IPS-18c (cell line): ENCODE results near the gene MYBPC3.
"Not testable (repeated sequence)": the region's sequence is repeated elsewhere in the genome, so short reads cannot be mapped to it uniquely, and the experiment has no call there.

ENCODE experiments used
- H3K4me3 ChIP-seq: 2 replicates; pipeline ENCODE4 v1.7.0; 2013; ENCODE audit warnings: low read depth, mild to moderate bottlenecking, low read length, moderate library complexity; ENCODE audit not compliant: insufficient read depth
- H3K9me3 ChIP-seq: one replicate; pipeline ENCODE4 v1.6.1; 2013; ENCODE audit warnings: mild to moderate bottlenecking, low read length, moderate library complexity; ENCODE audit not compliant: control insufficient read depth, insufficient read depth

MYBPC3 gene

DNA sequence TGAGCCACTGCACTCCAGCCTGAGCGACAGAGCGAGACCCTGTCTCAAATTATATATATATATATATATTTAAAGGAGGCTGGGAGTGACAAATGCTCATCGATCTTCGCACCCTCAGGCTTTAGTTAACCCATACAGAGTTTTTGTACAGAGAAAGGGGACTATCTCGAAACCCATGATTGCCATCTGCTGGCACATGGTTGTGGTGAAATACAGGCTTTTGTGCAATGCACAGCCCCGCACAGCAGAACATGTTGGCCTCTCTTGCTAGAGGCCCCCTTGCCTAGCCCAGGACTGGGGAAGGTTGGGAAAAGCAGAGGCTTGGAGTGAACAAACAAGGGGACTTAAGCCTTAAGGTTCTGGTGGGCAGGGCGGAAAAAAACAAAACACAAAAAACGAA is 3.6 kb downstream of the MYBPC3 start:
- H3K4me3 ChIP-seq: no peak overlapping the region
- no peaks in the 10 kb centered on the region for H3K9me3 ChIP-seq

DNA sequence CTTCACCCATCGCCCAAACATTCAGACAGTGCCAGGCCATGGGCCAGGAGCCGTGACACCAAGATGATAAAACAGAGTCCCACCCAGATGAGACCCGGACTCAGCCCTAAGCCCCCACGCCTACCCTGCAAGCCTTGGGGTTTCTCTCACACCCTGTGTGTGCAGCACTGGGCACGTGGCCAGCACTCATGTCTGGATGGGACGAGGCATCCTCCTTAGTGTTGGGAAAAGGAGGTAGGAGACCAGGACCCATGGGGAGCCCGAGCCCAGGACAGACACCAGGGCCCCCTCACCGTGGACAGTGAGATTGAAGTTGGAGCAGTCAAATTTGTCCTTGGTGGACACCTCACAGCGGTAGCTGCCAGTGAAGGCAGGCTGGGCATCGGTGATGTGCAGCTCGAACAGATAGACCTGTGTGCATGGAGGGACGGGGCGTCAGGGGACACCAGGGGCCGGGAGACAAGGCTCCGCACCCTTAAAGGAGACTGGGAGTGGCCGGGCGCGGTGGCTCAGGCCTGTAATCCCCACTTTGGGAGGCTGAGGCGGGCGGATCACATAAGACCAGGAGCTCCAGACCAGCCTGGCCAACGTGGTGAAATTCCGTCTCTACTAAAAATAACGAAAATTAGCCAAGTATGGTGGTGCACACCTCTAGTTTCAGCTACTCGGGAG is 4.2 kb downstream of the MYBPC3 start:
- Histone ChIP-seq H3K9me3 (no peaks in the 10 kb centered on the region), H3K4me3 (no peak overlapping the region)

DNA sequence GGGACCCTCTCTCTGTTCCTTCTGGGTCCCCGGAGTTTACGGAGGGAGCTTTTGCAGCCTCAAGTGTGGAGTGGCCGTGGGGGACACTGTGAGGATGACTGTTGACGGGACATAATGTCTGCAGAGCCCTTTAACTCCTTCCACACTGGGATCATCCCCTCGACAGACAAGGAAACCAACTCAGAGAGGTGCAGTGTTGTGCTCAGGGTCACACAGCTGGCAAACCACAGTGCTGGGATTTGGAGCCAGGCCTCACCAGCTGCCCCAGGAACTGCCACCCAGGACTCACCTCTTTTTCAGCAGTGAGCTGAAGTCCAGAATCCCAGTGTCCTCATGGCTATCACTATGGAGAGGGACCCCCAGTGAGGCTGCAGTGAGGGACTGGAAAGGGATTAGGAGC is 5.4 kb downstream of the MYBPC3 start:
- no peaks in the 10 kb centered on the region for H3K9me3 ChIP-seq
- no peak overlapping the region for H3K4me3 ChIP-seq

DNA sequence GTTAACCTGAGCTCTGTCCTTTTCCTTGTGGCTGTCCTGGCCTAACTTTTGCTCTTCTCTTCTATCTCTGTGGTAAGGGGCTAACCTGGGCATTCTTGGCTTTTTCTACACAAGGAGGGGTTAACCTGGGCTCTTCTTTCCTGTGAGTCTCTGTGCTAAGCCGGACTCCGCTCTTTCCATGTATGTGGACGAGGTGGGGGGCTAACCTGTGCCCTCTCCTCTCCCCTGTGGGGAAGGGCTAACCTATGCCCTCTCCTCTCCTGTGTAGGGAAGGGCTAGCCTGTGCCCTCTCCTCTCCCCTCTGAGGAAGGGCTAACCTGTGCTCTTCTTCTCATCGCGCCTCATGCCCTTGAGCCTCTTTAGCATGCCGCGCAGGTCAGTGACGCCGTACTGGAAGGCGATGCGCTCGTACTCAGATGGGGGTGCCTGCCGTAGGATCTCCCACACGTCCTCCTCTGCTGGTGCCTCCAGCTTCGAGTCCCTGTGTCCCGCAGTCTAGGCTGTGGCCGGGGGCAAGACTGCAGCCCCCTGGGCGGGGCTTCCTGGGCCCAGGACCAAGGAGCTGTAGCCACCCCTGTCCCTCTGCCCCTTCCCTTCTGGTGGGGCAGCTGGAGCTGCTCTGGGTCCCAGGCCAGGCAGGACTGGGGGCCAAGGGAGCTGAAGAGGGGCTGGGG is 6.5 kb downstream of the MYBPC3 start:
- Histone ChIP-seq H3K4me3 (no peak overlapping the region), H3K9me3 (no peaks in the 10 kb centered on the region)

DNA sequence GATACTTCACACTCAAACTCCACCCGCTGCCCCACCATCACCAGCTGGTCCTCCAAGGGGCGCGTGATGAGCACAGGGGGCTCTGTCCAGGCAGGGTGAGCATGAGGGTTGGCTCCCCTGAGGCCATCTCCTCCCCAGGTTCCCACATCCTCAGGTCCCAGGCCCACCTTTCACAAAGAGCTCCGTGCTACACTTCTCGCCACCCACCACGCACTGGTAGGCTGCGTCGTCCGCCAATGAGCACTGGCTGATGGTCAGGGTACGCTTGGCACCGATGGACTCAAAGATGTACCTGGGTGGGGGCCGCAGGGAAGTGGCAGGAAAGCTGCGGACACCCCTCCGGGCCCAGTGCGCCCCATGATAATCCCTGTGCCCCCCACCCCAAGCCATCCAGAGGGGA is 9.6 kb downstream of the MYBPC3 start:
- Histone ChIP-seq H3K9me3 (no peaks in the 10 kb centered on the region), H3K4me3 (no peak overlapping the region)

DNA sequence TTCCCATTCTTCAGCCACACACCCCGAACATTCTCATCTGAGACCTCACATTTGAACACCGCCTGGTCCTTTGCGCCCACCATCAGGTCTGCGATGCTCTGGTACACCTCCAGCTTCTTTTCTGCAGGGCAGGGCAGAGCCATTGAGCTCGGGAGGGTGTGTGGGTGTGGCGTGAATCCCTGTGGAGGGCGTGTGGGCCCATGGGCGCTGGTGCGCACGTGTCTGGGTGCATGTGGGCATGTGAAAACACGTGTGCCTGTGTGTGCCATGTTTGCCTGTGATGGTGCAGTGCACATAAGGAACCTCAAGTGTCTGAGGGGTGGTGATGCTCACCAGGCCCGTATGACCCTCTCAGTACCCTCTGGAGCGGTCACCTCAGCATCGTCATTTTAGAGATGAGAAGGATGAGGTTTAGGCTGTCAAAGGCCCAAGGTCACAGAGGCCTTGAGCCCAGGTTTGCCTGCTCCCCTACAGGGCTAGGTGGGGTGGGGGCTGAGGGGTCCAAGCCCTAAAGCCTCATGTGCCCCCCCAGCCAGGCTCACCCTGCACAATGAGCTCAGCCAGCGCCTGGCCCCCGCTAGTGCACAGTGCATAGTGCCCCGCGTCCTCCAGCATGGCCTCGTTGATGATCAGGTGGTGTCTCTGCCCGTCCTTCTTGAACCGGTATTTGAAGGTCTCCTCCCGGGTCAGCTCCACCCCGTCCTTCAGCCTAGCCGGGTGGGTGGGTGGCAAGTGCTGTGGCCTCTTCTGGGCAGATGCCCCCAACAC is 10.3 kb downstream of the MYBPC3 start:
- Histone ChIP-seq H3K9me3 (no peaks in the 10 kb centered on the region), H3K4me3 (no peak overlapping the region)

DNA sequence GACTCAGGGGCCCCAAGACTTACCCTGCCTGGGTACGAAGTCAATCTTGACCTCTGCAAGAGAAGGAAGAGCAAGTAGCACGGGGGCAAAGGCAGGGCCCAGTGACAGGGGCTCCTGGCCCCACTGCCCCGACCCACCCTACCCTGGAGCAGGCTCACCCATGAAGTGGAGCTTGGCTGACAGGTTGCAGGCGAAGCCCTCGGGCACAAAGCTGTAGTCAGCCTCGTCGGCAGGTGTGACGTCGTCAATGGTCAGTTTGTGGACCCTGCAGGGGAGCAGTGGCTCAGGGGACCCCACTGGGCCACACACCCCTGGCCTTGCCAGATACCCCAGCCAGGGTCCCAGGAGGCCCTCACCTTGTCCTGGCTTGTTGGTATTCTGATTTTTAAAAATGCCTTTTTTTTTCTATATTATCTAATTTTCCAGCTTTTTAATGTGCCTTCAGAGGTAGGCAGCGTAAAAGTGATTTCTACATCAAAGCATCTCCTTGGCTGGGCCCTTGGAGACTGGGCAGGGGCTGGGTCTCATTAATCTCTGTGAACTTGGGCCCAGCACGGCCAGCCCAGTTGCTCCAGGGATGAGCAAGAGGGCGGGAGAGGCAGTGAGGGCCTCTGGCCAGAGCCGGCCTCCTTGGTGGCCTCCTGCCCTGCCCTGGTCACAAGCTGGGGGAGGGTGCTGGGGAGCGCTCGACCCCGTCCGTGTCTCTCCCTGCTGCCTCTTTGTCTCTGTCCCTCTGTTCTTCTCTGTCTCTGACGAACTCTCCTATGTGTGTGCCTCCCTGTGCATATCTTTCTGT is 11.3 kb downstream of the MYBPC3 start:
- Histone ChIP-seq H3K9me3 (no peaks in the 10 kb centered on the region), H3K4me3 (no peak overlapping the region)

DNA sequence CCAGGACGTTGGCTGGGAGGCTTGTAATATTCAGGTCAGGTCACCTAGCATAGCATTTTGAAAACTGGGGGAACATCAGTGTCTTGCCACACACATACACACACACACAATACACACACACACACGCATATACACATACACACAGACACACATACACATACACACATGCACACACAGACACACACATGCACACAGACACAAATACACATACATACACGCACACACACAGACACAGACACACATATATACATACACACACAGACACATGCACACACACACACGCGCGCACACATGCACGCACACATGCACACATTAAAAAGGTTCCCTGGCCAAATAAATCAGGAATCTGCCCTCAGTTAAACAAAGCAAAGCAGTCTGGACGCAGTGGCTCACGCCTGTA is 12.5 kb downstream of the MYBPC3 start:
- no peak overlapping the region for H3K4me3 ChIP-seq
- H3K9me3 ChIP-seq: no peaks in the 10 kb centered on the region

DNA sequence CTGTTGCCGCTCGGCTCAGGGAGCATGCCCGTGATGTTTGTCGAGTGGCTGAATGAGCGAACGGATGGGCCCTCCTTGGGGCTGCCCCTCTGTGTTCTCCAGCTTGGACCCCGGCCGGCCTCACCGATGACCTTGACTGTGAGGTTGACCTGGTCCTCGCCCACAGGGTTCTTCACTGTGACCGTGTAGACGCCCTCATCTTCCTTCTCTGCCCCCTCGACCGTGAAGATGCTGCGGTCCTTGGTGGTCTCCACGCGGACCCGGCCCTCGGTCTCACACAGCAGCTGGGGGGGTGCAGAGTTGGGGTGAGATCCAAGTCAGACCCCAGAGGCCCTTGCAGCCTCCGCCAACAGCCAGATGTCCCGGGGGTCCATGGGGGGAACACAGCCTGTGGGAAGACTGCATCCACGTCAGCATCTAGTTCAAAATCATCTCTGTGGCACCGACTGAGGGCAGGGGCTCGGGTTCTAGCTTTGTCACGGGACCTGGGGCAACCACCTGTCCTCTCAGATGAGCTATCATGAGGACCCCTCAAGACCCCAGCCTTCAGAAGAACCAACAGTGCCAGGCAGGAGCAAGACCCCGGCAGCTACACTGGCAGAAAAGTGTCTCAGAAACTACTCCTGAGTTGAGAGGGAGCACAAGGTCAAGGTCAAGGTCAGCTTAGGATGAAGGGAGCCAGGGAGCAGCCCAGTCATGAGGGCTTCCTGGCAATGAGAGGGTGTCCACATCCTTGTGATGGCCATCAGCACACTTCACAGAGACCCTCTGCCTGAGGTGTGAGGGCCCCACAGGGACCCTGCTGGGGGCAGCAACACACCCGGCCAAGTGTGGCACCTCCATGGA is 13.9 kb downstream of the MYBPC3 start:
- Histone ChIP-seq H3K4me3 (no peak overlapping the region), H3K9me3 (no peaks in the 10 kb centered on the region)

DNA sequence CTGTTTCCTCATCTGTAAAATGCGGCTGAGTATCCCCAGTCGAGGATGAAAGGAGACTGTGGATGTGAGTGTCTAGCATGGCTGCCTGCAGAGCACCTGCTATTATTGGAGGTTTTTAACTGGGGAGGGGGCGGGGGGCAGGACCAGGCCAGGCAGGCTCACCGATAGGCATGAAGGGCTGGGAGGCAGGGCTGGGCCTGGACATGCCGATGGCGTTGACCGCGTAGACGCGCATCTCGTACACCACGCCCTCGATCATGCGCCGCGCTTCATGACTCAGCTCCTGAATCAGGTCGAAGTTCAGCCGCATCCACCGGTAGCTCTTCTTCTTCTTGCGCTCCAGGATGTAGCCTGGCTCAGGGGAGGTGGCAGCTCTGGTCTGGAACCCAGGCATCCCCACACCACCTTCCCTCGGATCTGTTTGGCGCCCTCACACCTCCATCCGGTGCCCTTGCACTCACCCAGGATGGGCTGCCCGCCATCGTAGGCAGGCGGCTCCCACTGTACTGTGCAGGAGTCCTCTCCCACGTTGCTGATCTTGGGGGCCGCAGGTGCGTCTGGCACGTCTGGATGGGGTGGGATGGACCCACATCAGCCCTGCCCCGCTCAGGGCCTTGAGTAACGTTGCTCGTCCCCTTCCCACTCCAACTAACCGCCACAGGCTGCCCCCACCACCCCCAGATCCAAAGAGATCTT is 15.1 kb downstream of the MYBPC3 start:
- Histone ChIP-seq H3K4me3 (no peak overlapping the region), H3K9me3 (no peaks in the 10 kb centered on the region)

DNA sequence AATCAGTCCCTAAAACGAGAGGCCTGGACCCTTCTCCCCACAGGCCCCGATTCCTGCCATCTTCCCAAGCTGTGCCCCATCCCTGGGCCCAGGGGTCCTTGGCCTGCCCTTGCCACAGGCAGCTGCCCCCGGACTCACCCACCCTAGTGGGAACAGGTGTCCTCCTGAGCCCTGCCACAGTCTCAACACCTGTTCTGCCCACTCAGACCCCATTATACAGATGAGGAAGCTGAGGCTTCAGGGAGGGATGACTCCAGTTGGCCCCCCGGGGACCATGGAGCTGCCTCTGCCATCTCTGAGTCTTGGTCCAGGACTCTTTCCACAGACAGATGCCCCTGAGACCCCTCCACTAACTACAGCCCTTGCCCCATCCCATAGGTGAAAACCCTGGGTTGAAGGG is 15.9 kb downstream of the MYBPC3 start:
- no peaks in the 10 kb centered on the region for H3K9me3 ChIP-seq
- no peak overlapping the region for H3K4me3 ChIP-seq

DNA sequence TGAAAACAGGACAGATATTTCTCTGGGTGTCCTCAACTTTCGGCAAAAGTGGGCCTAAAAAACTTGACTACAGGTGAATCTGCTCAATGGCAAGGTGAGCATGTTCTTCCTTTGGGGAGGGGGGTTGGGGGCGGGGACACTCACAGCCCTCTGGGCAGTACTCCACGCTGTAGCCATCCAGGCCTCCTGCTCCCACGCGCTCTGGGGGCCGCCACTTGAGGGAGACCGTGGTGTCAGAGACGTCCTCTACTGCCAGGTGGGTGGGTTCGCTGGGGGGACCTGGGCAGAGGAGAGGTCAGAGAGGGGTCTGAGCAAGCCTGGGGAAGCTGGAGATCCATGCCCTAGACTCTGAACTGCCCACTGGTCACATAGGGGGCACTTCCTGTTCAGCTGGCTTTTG is 16.8 kb downstream of the MYBPC3 start:
- Histone ChIP-seq H3K4me3 (no peak overlapping the region), H3K9me3 (no peaks in the 10 kb centered on the region)

DNA sequence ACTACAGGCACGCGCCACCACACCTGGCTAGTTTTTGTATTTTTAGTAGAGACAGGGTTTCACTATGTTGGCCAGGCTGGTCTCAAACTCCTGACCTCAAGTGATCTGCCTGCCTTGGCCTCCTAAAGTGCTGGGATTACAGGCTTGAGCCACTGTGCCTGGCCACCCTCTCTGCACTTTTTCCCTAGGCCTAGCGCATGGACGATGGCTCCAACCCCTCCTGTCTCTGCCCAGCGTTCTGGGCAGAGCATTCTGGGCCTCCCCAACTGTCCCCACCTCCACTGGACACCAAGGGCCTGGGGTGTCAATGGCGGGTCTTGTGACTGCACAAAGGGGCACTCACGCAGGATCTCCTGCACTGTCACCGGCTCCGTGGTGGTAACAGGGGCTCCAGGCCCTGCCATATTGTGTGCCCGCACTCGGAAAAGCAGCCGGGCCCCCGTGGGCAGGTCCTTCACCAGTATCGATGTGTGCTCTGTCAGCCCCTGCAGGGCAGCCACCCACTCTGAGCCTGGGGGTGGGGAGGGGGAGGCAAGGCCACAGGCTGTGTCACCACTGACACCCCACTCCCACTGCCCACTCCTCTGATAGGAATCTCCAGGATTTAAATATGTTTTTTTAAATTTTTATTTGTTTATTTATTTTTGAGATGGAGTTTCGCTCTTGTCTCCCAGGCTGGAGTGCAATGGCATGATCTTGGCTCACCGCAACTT is 17.6 kb downstream of the MYBPC3 start:
- H3K4me3 ChIP-seq, H3K9me3 ChIP-seq: not testable (repeated sequence)

DNA sequence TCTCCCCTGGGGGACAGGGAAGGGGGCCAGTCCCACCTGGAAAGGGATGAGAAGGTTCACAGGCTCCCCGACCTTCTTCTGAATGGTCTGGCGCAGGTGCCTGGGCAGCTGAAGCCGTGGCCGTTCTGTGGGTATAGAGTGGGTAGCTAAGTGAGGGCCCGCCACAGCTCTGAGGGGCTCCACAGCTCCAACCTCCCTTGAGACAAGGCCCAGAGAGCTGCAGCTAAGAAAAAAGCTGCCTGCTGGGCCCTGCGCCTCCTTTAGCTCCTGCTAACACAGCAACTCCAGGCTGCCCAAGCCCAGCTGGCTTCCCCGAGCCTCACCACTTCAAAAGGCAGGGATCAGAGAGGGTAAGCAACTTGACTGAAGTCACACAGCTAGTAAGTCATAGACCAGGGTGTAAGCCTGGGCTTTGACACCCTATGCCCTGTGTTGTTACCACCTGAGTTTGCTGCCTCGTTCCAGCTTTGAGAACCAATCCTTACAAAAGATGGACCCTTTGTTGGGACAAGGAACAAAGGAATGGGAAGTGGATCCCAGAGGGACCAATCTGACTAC is 18.5 kb downstream of the MYBPC3 start:
- Histone ChIP-seq H3K4me3 (no peak overlapping the region), H3K9me3 (no peaks in the 10 kb centered on the region)

DNA sequence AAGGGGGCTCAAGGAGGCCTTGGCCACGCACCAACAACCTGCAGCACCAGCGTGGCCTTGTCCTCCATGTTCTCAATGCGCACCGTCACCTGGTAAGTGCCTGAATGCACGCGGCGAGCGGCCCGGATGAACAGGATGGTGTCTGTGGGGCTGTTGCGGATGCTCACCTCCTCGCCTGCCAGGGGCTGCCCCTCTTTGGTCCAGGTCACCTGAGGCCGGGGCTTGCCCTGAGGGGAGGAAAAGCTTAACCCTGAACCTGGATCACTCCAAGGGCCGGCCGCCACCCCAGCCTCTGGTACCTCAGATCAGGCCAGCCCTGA is 19.0 kb downstream of the MYBPC3 start:
- no peaks in the 10 kb centered on the region for H3K9me3 ChIP-seq

More for the DNA sequence above, 19.0 kb downstream of the MYBPC3 start:
- H3K4me3 ChIP-seq: no peak overlapping the region
